Uterus (tissue), 4 donors: ENCODE data around the gene CCR9. TPM values are rescaled to one million over a fixed set of nuclear protein-coding genes. Genes with fewer than 3 reads are reported as not detected.
"Not testable (repeated sequence)": the region's sequence is repeated elsewhere in the genome, so short reads cannot be mapped to it uniquely, and the experiment has no call there.

Experiments used
- DNase-seq, 2 donors: peaks; one replicate each; pipeline ENCODE4 v3.0.0-alpha.2; 2019 to 2020
- H3K27ac ChIP-seq, 2 donors: fragments of 200-600 bp; sonication (generic); 1 replicate in 1 of 2; 2 replicates in 1 of 2; pipeline ENCODE4 v1.5.1; 2016 to 2018
- H3K27me3 ChIP-seq, 2 donors: fragments of 200-600 bp; sonication (generic); one replicate each; pipeline ENCODE4 v1.5.1; 2018 to 2019; ENCODE audit warnings: control low read depth in 1 of 2
- H3K36me3 ChIP-seq, 2 donors: fragments of 200-600 bp; sonication (generic); one replicate each; pipeline ENCODE4 v1.5.1; 2019; ENCODE audit warnings: control low read depth in 1 of 2
- H3K4me1 ChIP-seq, 2 donors: fragments of 200-600 bp; sonication (generic); one replicate each; pipeline ENCODE4 v1.5.1; 2018 to 2019; ENCODE audit warnings: control low read depth in 1 of 2
- H3K4me3 ChIP-seq, 2 donors: fragments of 200-600 bp; sonication (generic); 1 replicate in 1 of 2; 2 replicates in 1 of 2; pipeline ENCODE4 v1.5.1; 2018 to 2019; ENCODE audit warnings: mild to moderate bottlenecking in 1 of 2
- H3K9me3 ChIP-seq, 2 donors: fragments of 200-600 bp; sonication (generic); one replicate each; pipeline ENCODE4 v1.5.1; 2019; ENCODE audit warnings: control low read depth in 1 of 2
- CTCF ChIP-seq, 4 experiments: fragments of 200-600 bp in 2 of 4; fragments of 450-650 bp in 2 of 4; sonication (generic) in 2 of 4; IDR thresholded peaks; one replicate each; pipeline ENCODE4 v1.5.1; 2016 to 2019; ENCODE audit warnings: antibody characterized with exemption in 4 of 4, mild to moderate bottlenecking in 2 of 4, moderate library complexity in 1 of 4
- POLR2A ChIP-seq, 2 donors: fragments of 450-650 bp; IDR thresholded peaks; one replicate each; pipeline ENCODE4 v1.6.1; 2016; ENCODE audit warnings: antibody characterized with exemption in 2 of 2, mild to moderate bottlenecking in 1 of 2, moderate library complexity in 1 of 2
- intact Hi-C: fragments of 100-400 bp; cut with DNase I; formaldehyde crosslinking; loops from one replicate; pipeline ENCODE4 v1.15.1; 2023; ENCODE audit warnings: low total_unique reads
- total RNA-seq, 4 donors: library from RNA; depleted of rRNA in 3 of 4; stranded (reverse); fragments of >200 nt in 3 of 4; gene quantifications; one replicate each; pipeline versions ENCODE4 v1.1.0 to v1.2.4, GENCODE V29; 2014 to 2023
- donor health status: DM: yes; HTN: yes; CAD: no.

The CCR9 gene
- total RNA-seq, 4 donors from 2014 or later: 0.14 TPM; not detected in 3

GRCh38 chr3:45842851-45843625 lies 43.3 kb upstream of the CCR9 start:
- H3K4me1 ChIP-seq: no peaks in the 10 kb centered on the region
- intact Hi-C loops: loop anchor here (10.0 kb wide), 1 partner anchor 92 kb away; no protein-coding TSS in a partner anchor
- no peaks in the 10 kb centered on the region for H3K36me3 ChIP-seq
- no peak overlapping the region for H3K27ac ChIP-seq
- H3K4me3 ChIP-seq: no peak overlapping the region
- H3K27me3 ChIP-seq: no peaks in the 10 kb centered on the region
- no peak for DNase-seq
- TF ChIP-seq CTCF (IDR thresholded peaks at IDR 0.05) (no peak), POLR2A (IDR thresholded peaks at IDR 0.05) (no peak)
- no peaks in the 10 kb centered on the region for H3K9me3 ChIP-seq

GRCh38 chr3:45844616-45845015 lies 41.7 kb upstream of the CCR9 start:
- H3K9me3 ChIP-seq: no peaks in the 10 kb centered on the region
- H3K36me3 ChIP-seq: no peaks in the 10 kb centered on the region
- H3K27ac ChIP-seq: no peak overlapping the region
- no peak for TF ChIP-seq CTCF (IDR thresholded peaks at IDR 0.05)
- no peak for TF ChIP-seq POLR2A (IDR thresholded peaks at IDR 0.05)
- no peaks in the 10 kb centered on the region for H3K27me3 ChIP-seq
- H3K4me3 ChIP-seq: no peak overlapping the region
- intact Hi-C loops: loop anchor here (10.0 kb wide), 1 partner anchor 90 kb away; no protein-coding TSS in a partner anchor
- no peaks in the 10 kb centered on the region for H3K4me1 ChIP-seq
- no peak for DNase-seq

GRCh38 chr3:45848392-45848791 lies 38.0 kb upstream of the CCR9 start:
- no peaks in the 10 kb centered on the region for H3K27me3 ChIP-seq
- H3K4me1 ChIP-seq: no peaks in the 10 kb centered on the region
- intact Hi-C loops: loop anchor here (10.0 kb wide), 1 partner anchor 86 kb away; no protein-coding TSS in a partner anchor
- no peak overlapping the region for H3K4me3 ChIP-seq
- H3K9me3 ChIP-seq: no peaks in the 10 kb centered on the region
- H3K27ac ChIP-seq: no peak overlapping the region
- TF ChIP-seq CTCF (IDR thresholded peaks at IDR 0.05): no peak
- TF ChIP-seq POLR2A (IDR thresholded peaks at IDR 0.05): no peak
- no peaks in the 10 kb centered on the region for H3K36me3 ChIP-seq
- DNase-seq: no peak

- DNase-seq: no peak
- no peaks in the 10 kb centered on the region for H3K27me3 ChIP-seq
- H3K4me3 ChIP-seq: no peak overlapping the region
- peaks cover 0 to 4% of the 10 kb centered on the region in 2 donors for H3K9me3 ChIP-seq
- H3K36me3 ChIP-seq: no peaks in the 10 kb centered on the region
- no peaks in the 10 kb centered on the region for H3K4me1 ChIP-seq
- intact Hi-C loops: no loop called here
- no peak overlapping the region for H3K27ac ChIP-seq
- TF ChIP-seq CTCF (IDR thresholded peaks at IDR 0.05) (no peak), POLR2A (IDR thresholded peaks at IDR 0.05) (no peak)
Observed at GRCh38 chr3:45852828-45853227, 33.5 kb upstream of the CCR9 start.

GRCh38 chr3:45856323-45856722 lies 30.0 kb upstream of the CCR9 start:
- intact Hi-C loops, H3K9me3 ChIP-seq, H3K36me3 ChIP-seq, H3K4me1 ChIP-seq, H3K4me3 ChIP-seq, H3K27ac ChIP-seq, H3K27me3 ChIP-seq, DNase-seq: not testable (repeated sequence)

GRCh38 chr3:45857024-45857423 lies 29.3 kb upstream of the CCR9 start:
- intact Hi-C loops, DNase-seq, H3K27me3 ChIP-seq, H3K4me3 ChIP-seq, H3K27ac ChIP-seq, H3K9me3 ChIP-seq, H3K4me1 ChIP-seq, H3K36me3 ChIP-seq: not testable (repeated sequence)
